Epithelial cell of proximal tubule (primary cell): ENCODE data around the gene C12orf57. TPM values are rescaled to one million over a fixed set of nuclear protein-coding genes. Genes with fewer than 3 reads are reported as not detected.

Source experiments
- DNase-seq: peaks from one replicate; pipeline ENCODE4 v3.0.0-alpha.2; 2011; ENCODE audit warnings: low read depth
- H3K4me3 ChIP-seq: 2 replicates; pipeline ENCODE4 v1.5.1; 2011; ENCODE audit warnings: low read depth, mild to moderate bottlenecking, low read length
- CTCF ChIP-seq: conservative IDR thresholded peaks from 2 replicates; pipeline ENCODE4 v1.5.1; 2012; ENCODE audit warnings: low read depth, mild to moderate bottlenecking, low read length
- total RNA-seq: library from RNA; depleted of rRNA; stranded (reverse); fragments of >200 nt; gene quantifications from 2 replicates; pipeline ENCODE4 v1.2.3, GENCODE V29; 2015

C12orf57 gene
- total RNA-seq, 1 donor from 2014 or later: 174 TPM

GRCh38 chr12:6974180-6974579, 30.4 kb downstream of the C12orf57 start:
- DNase-seq: no peak
- no peak for TF ChIP-seq CTCF

GRCh38 chr12:6975297-6976032, 31.6 kb downstream of the C12orf57 start:
- no peak for TF ChIP-seq CTCF
- no peak overlapping the region for H3K4me3 ChIP-seq
- no peak for DNase-seq

More at GRCh38 chr12:6974180-6974579, 30.4 kb downstream of the C12orf57 start:
- no peak overlapping the region for H3K4me3 ChIP-seq

GRCh38 chr12:6977653-6978052, 33.8 kb downstream of the C12orf57 start:
- no peak for TF ChIP-seq CTCF
- no peak for DNase-seq
- no peak overlapping the region for H3K4me3 ChIP-seq

- DNase-seq: no peak
- TF ChIP-seq CTCF: no peak
- H3K4me3 ChIP-seq: no peak overlapping the region
These were observed 34.4 kb downstream of the C12orf57 start for GRCh38 chr12:6978188-6978587.

GRCh38 chr12:6978611-6979011, 34.8 kb downstream of the C12orf57 start:
- no peak for TF ChIP-seq CTCF
- no peak for DNase-seq
- H3K4me3 ChIP-seq: no peak overlapping the region

- no peak overlapping the region for H3K4me3 ChIP-seq
- DNase-seq: no peak
- TF ChIP-seq CTCF: no peak
These were observed 35.2 kb downstream of the C12orf57 start for GRCh38 chr12:6979021-6979420.

- TF ChIP-seq CTCF: no peak
- DNase-seq: no peak
These were observed 35.6 kb downstream of the C12orf57 start for GRCh38 chr12:6979453-6979852.

More at GRCh38 chr12:6979453-6979852, 35.6 kb downstream of the C12orf57 start:
- H3K4me3 ChIP-seq: no peak overlapping the region
